BLaER1 (cell line): ENCODE measurements around the gene RNF224.

Source experiments
- H3K27ac ChIP-seq: shearing (Covaris generic); formaldehyde crosslinking; 2 replicates; pipeline ENCODE4 v1.8.1; 2022
- H3K27me3 ChIP-seq: shearing (Covaris generic); formaldehyde crosslinking; 2 replicates; pipeline ENCODE4 v1.8.1; 2022
- H3K36me3 ChIP-seq: shearing (Covaris generic); formaldehyde crosslinking; 2 replicates; pipeline ENCODE4 v1.8.1; 2022
- H3K4me1 ChIP-seq: shearing (Covaris generic); formaldehyde crosslinking; 2 replicates; pipeline ENCODE4 v1.8.1; 2022
- H3K4me2 ChIP-seq: shearing (Covaris generic); formaldehyde crosslinking; 2 replicates; pipeline ENCODE4 v1.8.1; 2022
- H3K4me3 ChIP-seq: shearing (Covaris generic); formaldehyde crosslinking; 2 replicates; pipeline ENCODE4 v1.8.1; 2022
- H3K9ac ChIP-seq: shearing (Covaris generic); formaldehyde crosslinking; 2 replicates; pipeline ENCODE4 v1.8.1; 2022
- H3K9me3 ChIP-seq: shearing (Covaris generic); formaldehyde crosslinking; 2 replicates; pipeline ENCODE4 v1.8.1; 2022
- H4K20me1 ChIP-seq: shearing (Covaris generic); formaldehyde crosslinking; 2 replicates; pipeline ENCODE4 v1.8.1; 2022
- Cebpa-rat ChIP-seq: shearing (Covaris generic); IDR thresholded peaks from 2 replicates; pipeline ENCODE4 v1.8.1; 2022

The RNF224 gene

GRCh38 chr9:137270929-137271695 is 43.8 kb downstream of the RNF224 start:
- Histone ChIP-seq H3K27me3 (no peaks in the 10 kb centered on the region), H3K4me3 (no peak overlapping the region), H3K4me1 (peaks cover 92% of the 10 kb centered on the region), H3K9me3 (no peaks in the 10 kb centered on the region), H3K36me3 (peaks cover 56% of the 10 kb centered on the region), H4K20me1 (peaks cover 17% of the 10 kb centered on the region; the same call in 1 of the 2 replicates), H3K9ac (peak overlapping the region; percentile 59), H3K4me2 (peak overlapping the region; percentile 92), H3K27ac (peak overlapping the region; percentile 77)
- TF ChIP-seq Cebpa-rat = no peak

GRCh38 chr9:137271696-137272076 is 44.4 kb downstream of the RNF224 start:
- Histone ChIP-seq H3K27me3 (no peaks in the 10 kb centered on the region), H4K20me1 (peaks cover 17% of the 10 kb centered on the region; the same call in 1 of the 2 replicates), H3K4me3 (peak overlapping the region; percentile 36; the same call in 1 of the 2 replicates), H3K4me2 (peak overlapping the region; percentile 92), H3K36me3 (peaks cover 50% of the 10 kb centered on the region), H3K9me3 (no peaks in the 10 kb centered on the region), H3K4me1 (peaks cover 97% of the 10 kb centered on the region), H3K9ac (peak overlapping the region; percentile 59), H3K27ac (peak overlapping the region; percentile 77)
- TF ChIP-seq Cebpa-rat = no peak

GRCh38 chr9:137272241-137273094 is 45.2 kb downstream of the RNF224 start:
- Histone ChIP-seq H3K9me3 (no peaks in the 10 kb centered on the region), H4K20me1 (peaks cover 17% of the 10 kb centered on the region; the same call in 1 of the 2 replicates), H3K4me3 (peak overlapping the region; percentile 36; the same call in 1 of the 2 replicates), H3K27ac (peak overlapping the region; percentile 77), H3K9ac (peak overlapping the region; percentile 59), H3K4me1 (peaks cover 99% of the 10 kb centered on the region), H3K27me3 (no peaks in the 10 kb centered on the region), H3K36me3 (peaks cover 42% of the 10 kb centered on the region), H3K4me2 (peak overlapping the region; percentile 92)
- no peak for TF ChIP-seq Cebpa-rat

- peak overlapping the region; percentile 92 for H3K4me2 ChIP-seq
Observed at GRCh38 chr9:137273095-137273490, 45.8 kb downstream of the RNF224 start.

GRCh38 chr9:137273611-137274320 is 46.5 kb downstream of the RNF224 start:
- peak overlapping the region; percentile 65; the same call in 1 of the 2 replicates for H3K9ac ChIP-seq
- H3K4me1 ChIP-seq = peaks cover 99% of the 10 kb centered on the region
- TF ChIP-seq Cebpa-rat = no peak
- peak overlapping the region; percentile 92 for H3K4me2 ChIP-seq
- peaks cover 33% of the 10 kb centered on the region for H3K36me3 ChIP-seq
- peaks cover 17% of the 10 kb centered on the region; the same call in 1 of the 2 replicates for H4K20me1 ChIP-seq
- H3K9me3 ChIP-seq = no peaks in the 10 kb centered on the region
- H3K27me3 ChIP-seq = no peaks in the 10 kb centered on the region
- H3K4me3 ChIP-seq = peak overlapping the region; percentile 62; the same call in 1 of the 2 replicates
- H3K27ac ChIP-seq = peak overlapping the region; percentile 94

More at GRCh38 chr9:137273095-137273490, 45.8 kb downstream of the RNF224 start:
- peaks cover 36% of the 10 kb centered on the region for H3K36me3 ChIP-seq
- peak overlapping the region; percentile 59 for H3K9ac ChIP-seq
- H3K4me3 ChIP-seq = no peak overlapping the region
- H3K27me3 ChIP-seq = no peaks in the 10 kb centered on the region
- TF ChIP-seq Cebpa-rat = no peak
- no peaks in the 10 kb centered on the region for H3K9me3 ChIP-seq
- H3K4me1 ChIP-seq = peaks cover 99% of the 10 kb centered on the region
- H3K27ac ChIP-seq = peak overlapping the region; percentile 94
- peaks cover 17% of the 10 kb centered on the region; the same call in 1 of the 2 replicates for H4K20me1 ChIP-seq

GRCh38 chr9:137275203-137275587 is 47.9 kb downstream of the RNF224 start:
- Histone ChIP-seq H3K4me2 (peak overlapping the region; percentile 92), H3K4me3 (peak overlapping the region; percentile 62; the same call in 1 of the 2 replicates), H3K27me3 (no peaks in the 10 kb centered on the region), H3K9me3 (no peaks in the 10 kb centered on the region), H3K27ac (peak overlapping the region; percentile 94), H4K20me1 (peaks cover 17% of the 10 kb centered on the region; the same call in 1 of the 2 replicates), H3K36me3 (peaks cover 32% of the 10 kb centered on the region), H3K4me1 (peaks cover 99% of the 10 kb centered on the region), H3K9ac (peak overlapping the region; percentile 78)
- TF ChIP-seq Cebpa-rat = no peak

- Histone ChIP-seq H3K27me3 (no peaks in the 10 kb centered on the region), H3K9me3 (no peaks in the 10 kb centered on the region), H3K4me3 (peak overlapping the region; percentile 62), H3K36me3 (peaks cover 32% of the 10 kb centered on the region), H4K20me1 (peaks cover 13% of the 10 kb centered on the region; the same call in 1 of the 2 replicates), H3K4me2 (peak overlapping the region; percentile 92), H3K4me1 (peaks cover 99% of the 10 kb centered on the region), H3K9ac (peak overlapping the region; percentile 78), H3K27ac (peak overlapping the region; percentile 94)
- TF ChIP-seq Cebpa-rat = no peak
Observed at GRCh38 chr9:137275588-137276472, 48.5 kb downstream of the RNF224 start.

GRCh38 chr9:137276473-137277328 is 49.4 kb downstream of the RNF224 start:
- Histone ChIP-seq H3K27ac (peak overlapping the region; percentile 94), H3K36me3 (peaks cover 32% of the 10 kb centered on the region), H3K27me3 (no peaks in the 10 kb centered on the region), H3K9ac (peak overlapping the region; percentile 78), H3K4me3 (peak overlapping the region; percentile 62), H3K4me2 (peak overlapping the region; percentile 92), H4K20me1 (peaks cover 14% of the 10 kb centered on the region; the same call in 1 of the 2 replicates), H3K4me1 (peaks cover 100% of the 10 kb centered on the region), H3K9me3 (no peaks in the 10 kb centered on the region)
- TF ChIP-seq Cebpa-rat = no peak
